Ishikawa (cell line): ENCODE results near the gene MRPL17.

ENCODE experiments used
- CEBPB ChIP-seq: IDR thresholded peaks from 2 replicates; pipeline ENCODE4 v1.6.1; 2012
- CREB1 ChIP-seq: IDR thresholded peaks from 2 replicates; pipeline ENCODE4 v1.6.1; 2012; ENCODE audit warnings: low read depth
- EGR1 ChIP-seq: IDR thresholded peaks from 2 replicates; pipeline ENCODE4 v1.6.1; 2012
- EP300 ChIP-seq: IDR thresholded peaks from 2 replicates; pipeline ENCODE4 v1.6.1; 2012; ENCODE audit warnings: borderline replicate concordance
- MAX ChIP-seq: IDR thresholded peaks from 2 replicates; pipeline ENCODE4 v1.6.1; 2012
- RAD21 ChIP-seq: IDR thresholded peaks from 2 replicates; pipeline ENCODE4 v1.6.1; 2012; ENCODE audit warnings: low read depth
- TAF1 ChIP-seq: IDR thresholded peaks from 2 replicates; pipeline ENCODE4 v1.6.1; 2012; ENCODE audit warnings: low read depth, mild to moderate bottlenecking
- TCF12 ChIP-seq: IDR thresholded peaks from 2 replicates; pipeline ENCODE4 v1.6.1; 2012; ENCODE audit warnings: low read depth
- TEAD4 ChIP-seq: IDR thresholded peaks from 2 replicates; pipeline ENCODE4 v1.6.1; 2012
- TF ChIP-seq, protein P1 (sequence below): IDR thresholded peaks from 2 replicates; pipeline ENCODE4 v1.6.1; 2012; ENCODE audit warnings: low read depth, mild to moderate bottlenecking

DNA sequence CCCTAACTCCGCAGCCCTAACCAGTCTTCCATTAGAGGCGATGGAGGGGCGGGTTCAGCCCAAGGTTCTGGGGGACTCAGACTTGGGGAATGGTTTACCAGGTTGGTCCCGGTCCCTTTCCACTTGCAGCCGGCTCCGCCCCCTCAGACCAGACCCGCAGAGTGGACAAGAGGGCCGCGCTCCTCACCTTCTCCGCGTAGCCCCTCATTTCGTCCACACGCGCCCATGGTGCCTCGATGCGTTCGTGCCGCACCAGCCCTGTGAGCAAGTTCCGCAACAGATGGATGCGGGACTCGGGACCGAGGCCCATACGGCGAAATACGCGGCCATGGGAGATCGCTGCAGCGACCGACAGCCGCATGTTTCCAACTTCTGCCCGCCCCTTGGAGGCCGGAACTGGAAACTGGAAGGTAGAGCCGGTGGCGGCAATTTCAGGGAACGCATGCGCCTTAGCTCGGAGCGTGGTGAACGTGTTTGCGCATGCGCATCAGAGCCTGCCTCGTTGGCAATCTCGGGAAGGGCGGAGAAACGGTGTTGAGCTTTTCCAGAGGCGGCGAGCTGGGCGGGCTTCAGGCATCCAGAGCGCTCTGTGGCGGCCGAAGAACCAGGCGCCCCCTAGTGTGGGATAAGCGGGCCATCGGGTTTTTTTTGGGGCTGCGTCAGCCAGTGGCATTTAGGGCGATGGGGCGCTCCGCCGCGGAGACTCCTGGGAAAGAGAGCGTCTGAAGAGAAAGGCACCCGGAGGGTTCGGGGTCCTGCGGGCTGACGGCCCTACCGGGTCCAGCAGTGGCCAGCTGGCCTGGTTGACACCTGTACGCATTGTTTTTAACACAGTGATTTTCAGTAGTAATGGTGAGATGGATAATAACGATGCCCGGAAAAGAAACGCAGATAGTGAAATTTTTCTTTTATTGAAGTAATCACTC is at the start of gene MRPL17:
- no peak; the same call in 1 of the 2 replicates for TF ChIP-seq EP300
- TF ChIP-seq EGR1 = 0 out of 2 replicates have a peak, but pooled peaks have one; percentile 11
- 0 out of 2 replicates have a peak, but pooled peaks have one; percentile 13 for TF ChIP-seq TEAD4
- TF ChIP-seq MAX = peak; percentile 95
- TF ChIP-seq, protein P1, sequence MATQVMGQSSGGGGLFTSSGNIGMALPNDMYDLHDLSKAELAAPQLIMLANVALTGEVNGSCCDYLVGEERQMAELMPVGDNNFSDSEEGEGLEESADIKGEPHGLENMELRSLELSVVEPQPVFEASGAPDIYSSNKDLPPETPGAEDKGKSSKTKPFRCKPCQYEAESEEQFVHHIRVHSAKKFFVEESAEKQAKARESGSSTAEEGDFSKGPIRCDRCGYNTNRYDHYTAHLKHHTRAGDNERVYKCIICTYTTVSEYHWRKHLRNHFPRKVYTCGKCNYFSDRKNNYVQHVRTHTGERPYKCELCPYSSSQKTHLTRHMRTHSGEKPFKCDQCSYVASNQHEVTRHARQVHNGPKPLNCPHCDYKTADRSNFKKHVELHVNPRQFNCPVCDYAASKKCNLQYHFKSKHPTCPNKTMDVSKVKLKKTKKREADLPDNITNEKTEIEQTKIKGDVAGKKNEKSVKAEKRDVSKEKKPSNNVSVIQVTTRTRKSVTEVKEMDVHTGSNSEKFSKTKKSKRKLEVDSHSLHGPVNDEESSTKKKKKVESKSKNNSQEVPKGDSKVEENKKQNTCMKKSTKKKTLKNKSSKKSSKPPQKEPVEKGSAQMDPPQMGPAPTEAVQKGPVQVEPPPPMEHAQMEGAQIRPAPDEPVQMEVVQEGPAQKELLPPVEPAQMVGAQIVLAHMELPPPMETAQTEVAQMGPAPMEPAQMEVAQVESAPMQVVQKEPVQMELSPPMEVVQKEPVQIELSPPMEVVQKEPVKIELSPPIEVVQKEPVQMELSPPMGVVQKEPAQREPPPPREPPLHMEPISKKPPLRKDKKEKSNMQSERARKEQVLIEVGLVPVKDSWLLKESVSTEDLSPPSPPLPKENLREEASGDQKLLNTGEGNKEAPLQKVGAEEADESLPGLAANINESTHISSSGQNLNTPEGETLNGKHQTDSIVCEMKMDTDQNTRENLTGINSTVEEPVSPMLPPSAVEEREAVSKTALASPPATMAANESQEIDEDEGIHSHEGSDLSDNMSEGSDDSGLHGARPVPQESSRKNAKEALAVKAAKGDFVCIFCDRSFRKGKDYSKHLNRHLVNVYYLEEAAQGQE = no peak
- peak; percentile 52; the same call in 1 of the 2 replicates for TF ChIP-seq TCF12
- no peak for TF ChIP-seq CEBPB
- TF ChIP-seq TAF1 = peak; percentile 89
- peak; percentile 65 for TF ChIP-seq RAD21
- no peak for TF ChIP-seq CREB1
